Smooth muscle cell (in vitro differentiated cells): Measurements from ENCODE around the gene SZRD1. TPM values are rescaled to one million over a fixed set of nuclear protein-coding genes. Genes with fewer than 3 reads are reported as not detected.

Experiments used
- DNase-seq: peaks from one replicate; lab custom pipeline; 2025; ENCODE audit not compliant: unreplicated experiment; lab: John Stamatoyannopoulos, UW
- H2AFZ ChIP-seq: fragments of 200-600 bp; sonication (generic); 2 replicates; pipeline ENCODE4 v1.6.0; 2016; ENCODE audit warnings: antibody characterized with exemption, low read depth, mild to moderate bottlenecking
- H3F3A ChIP-seq: fragments of 200-600 bp; sonication (generic); 2 replicates; pipeline ENCODE4 v1.6.0; 2017; ENCODE audit warnings: antibody characterized with exemption, low read depth
- H3K27ac ChIP-seq: fragments of 200-600 bp; sonication (generic); 2 replicates; pipeline ENCODE4 v1.5.1; 2016; ENCODE audit warnings: low read depth, mild to moderate bottlenecking
- H3K27me3 ChIP-seq: fragments of 200-600 bp; sonication (generic); 2 replicates; pipeline ENCODE4 v1.6.1; 2016; ENCODE audit warnings: low read depth, mild to moderate bottlenecking
- H3K36me3 ChIP-seq: fragments of 200-600 bp; sonication (generic); 2 replicates; pipeline ENCODE4 v1.5.1; 2016; ENCODE audit warnings: low read depth
- H3K4me1 ChIP-seq: fragments of 200-600 bp; sonication (generic); 2 replicates; pipeline ENCODE4 v1.5.1; 2016; ENCODE audit warnings: low read depth
- H3K4me2 ChIP-seq: fragments of 200-600 bp; sonication (generic); 2 replicates; pipeline ENCODE4 v1.6.0; 2016; ENCODE audit warnings: mild to moderate bottlenecking
- H3K4me3 ChIP-seq: fragments of 200-600 bp; sonication (generic); 2 replicates; pipeline ENCODE4 v1.5.1; 2016; ENCODE audit warnings: mild to moderate bottlenecking
- H3K79me2 ChIP-seq: fragments of 200-600 bp; sonication (generic); 2 replicates; pipeline ENCODE4 v1.6.0; 2016; ENCODE audit warnings: low read depth, mild to moderate bottlenecking
- H3K9ac ChIP-seq: fragments of 200-600 bp; sonication (generic); 2 replicates; pipeline ENCODE4 v1.6.0; 2016; ENCODE audit warnings: low read depth
- H3K9me3 ChIP-seq: fragments of 200-600 bp; sonication (generic); replicated peaks from 2 replicates; pipeline ENCODE4 v1.5.1; 2016; ENCODE audit warnings: low read depth
- H4K20me1 ChIP-seq: fragments of 200-600 bp; sonication (generic); 2 replicates; pipeline ENCODE4 v1.6.0; 2016; ENCODE audit warnings: low read depth
- WGBS: methylation state at CpG from one replicate; pipeline ENCODE4 v1.1.7; 2016; ENCODE audit warnings: low lambda C conversion rate; 5-methylcytosine and 5-hydroxymethylcytosine counted together
- polyA plus RNA-seq: library from polyadenylated mRNA; unstranded; fragments of >200 nt; fragmentation: Nextera tagmentation; extraction: Ambion mirVana; gene quantifications from 2 replicates; pipeline ENCODE4 v1.2.1, GENCODE V29; 2016
- total RNA-seq: library from RNA; depleted of rRNA; stranded (reverse); fragments of >200 nt; gene quantifications from 2 replicates; pipeline ENCODE4 v1.2.3, GENCODE V29; 2014
- TF ChIP-seq, protein P1 (sequence below): fragments of 200-600 bp; sonication (generic); IDR thresholded peaks from 2 replicates; pipeline ENCODE4 v1.5.1; 2017; ENCODE audit warnings: borderline replicate concordance, mild to moderate bottlenecking, antibody characterized with exemption; ENCODE audit not compliant: insufficient read depth, poor library complexity, severe bottlenecking

The SZRD1 gene
- total and polyA plus RNA-seq, 2 experiments from 2014 or later: 45.3 to 56.4 TPM

- H3K9ac ChIP-seq: no peak overlapping the region
- no peak overlapping the region for H3K27ac ChIP-seq
- no peak overlapping the region for H3K4me2 ChIP-seq
- peaks cover 18% of the 10 kb centered on the region for H4K20me1 ChIP-seq
- WGBS: 95% methylated on average over 7 of the region's 7 CpGs
- peaks cover 3% of the 10 kb centered on the region for H3K36me3 ChIP-seq
- H3K4me3 ChIP-seq: peak overlapping the region; percentile 81
- H3F3A ChIP-seq: no peaks in the 10 kb centered on the region
- H3K79me2 ChIP-seq: peaks cover 37% of the 10 kb centered on the region
- no peaks in the 10 kb centered on the region for H3K9me3 ChIP-seq
- DNase-seq: no peak
- TF ChIP-seq, protein P1, sequence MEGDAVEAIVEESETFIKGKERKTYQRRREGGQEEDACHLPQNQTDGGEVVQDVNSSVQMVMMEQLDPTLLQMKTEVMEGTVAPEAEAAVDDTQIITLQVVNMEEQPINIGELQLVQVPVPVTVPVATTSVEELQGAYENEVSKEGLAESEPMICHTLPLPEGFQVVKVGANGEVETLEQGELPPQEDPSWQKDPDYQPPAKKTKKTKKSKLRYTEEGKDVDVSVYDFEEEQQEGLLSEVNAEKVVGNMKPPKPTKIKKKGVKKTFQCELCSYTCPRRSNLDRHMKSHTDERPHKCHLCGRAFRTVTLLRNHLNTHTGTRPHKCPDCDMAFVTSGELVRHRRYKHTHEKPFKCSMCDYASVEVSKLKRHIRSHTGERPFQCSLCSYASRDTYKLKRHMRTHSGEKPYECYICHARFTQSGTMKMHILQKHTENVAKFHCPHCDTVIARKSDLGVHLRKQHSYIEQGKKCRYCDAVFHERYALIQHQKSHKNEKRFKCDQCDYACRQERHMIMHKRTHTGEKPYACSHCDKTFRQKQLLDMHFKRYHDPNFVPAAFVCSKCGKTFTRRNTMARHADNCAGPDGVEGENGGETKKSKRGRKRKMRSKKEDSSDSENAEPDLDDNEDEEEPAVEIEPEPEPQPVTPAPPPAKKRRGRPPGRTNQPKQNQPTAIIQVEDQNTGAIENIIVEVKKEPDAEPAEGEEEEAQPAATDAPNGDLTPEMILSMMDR: no peak
- H3K4me1 ChIP-seq: peaks cover 4% of the 10 kb centered on the region
- H2AFZ ChIP-seq: no peak overlapping the region
- no peaks in the 10 kb centered on the region for H3K27me3 ChIP-seq
Measured at GRCh38 chr1:16442265-16442664, 75.2 kb downstream of the SZRD1 start.

GRCh38 chr1:16442941-16443340, 75.9 kb downstream of the SZRD1 start:
- Histone ChIP-seq H3K27ac (no peak overlapping the region), H3K79me2 (peaks cover 37% of the 10 kb centered on the region), H2AFZ (no peak overlapping the region), H3F3A (no peaks in the 10 kb centered on the region), H3K9ac (no peak overlapping the region), H4K20me1 (peaks cover 18% of the 10 kb centered on the region), H3K9me3 (no peaks in the 10 kb centered on the region), H3K4me2 (no peak overlapping the region), H3K4me3 (no peak overlapping the region), H3K4me1 (peaks cover 4% of the 10 kb centered on the region), H3K27me3 (no peaks in the 10 kb centered on the region), H3K36me3 (peaks cover 3% of the 10 kb centered on the region)
- DNase-seq: no peak
- 92% methylated on average over 2 of the region's 2 CpGs for WGBS
- TF ChIP-seq, protein P1: no peak

- no peak overlapping the region for H3K4me3 ChIP-seq
- no peak overlapping the region for H3K9ac ChIP-seq
- TF ChIP-seq, protein P1: no peak
- H3K79me2 ChIP-seq: peaks cover 37% of the 10 kb centered on the region
- H4K20me1 ChIP-seq: peaks cover 19% of the 10 kb centered on the region
- H3F3A ChIP-seq: no peaks in the 10 kb centered on the region
- no peak overlapping the region for H2AFZ ChIP-seq
- no peaks in the 10 kb centered on the region for H3K9me3 ChIP-seq
- peaks cover 3% of the 10 kb centered on the region for H3K36me3 ChIP-seq
- WGBS: 94% methylated on average over 14 of the region's 14 CpGs
- H3K4me1 ChIP-seq: peaks cover 4% of the 10 kb centered on the region
- no peak overlapping the region for H3K4me2 ChIP-seq
- no peak overlapping the region for H3K27ac ChIP-seq
- H3K27me3 ChIP-seq: no peaks in the 10 kb centered on the region
- DNase-seq: no peak
Measured at GRCh38 chr1:16443975-16444770, 77.1 kb downstream of the SZRD1 start.

DNA sequence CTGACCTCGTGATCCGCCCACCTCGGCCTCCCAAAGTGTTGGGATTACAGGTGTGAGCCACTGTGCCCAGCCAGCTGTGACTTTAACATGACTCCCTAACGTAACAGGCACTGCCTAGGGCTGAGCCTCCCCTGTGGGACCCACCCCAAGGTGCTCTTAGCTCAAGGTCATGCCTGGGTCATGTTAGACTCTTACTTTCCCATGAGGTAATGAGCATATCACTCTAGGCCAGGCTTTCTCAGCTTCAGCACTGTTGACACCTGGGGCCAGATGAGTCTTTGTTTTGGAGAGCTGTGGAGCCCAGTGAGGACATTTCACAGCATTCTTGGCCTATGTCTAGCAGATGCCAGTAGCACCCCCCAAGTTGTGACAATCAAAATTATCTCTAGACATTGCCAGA, 78.0 kb downstream of the SZRD1 start:
- Histone ChIP-seq H3K4me2 (no peak overlapping the region), H3K27me3 (no peaks in the 10 kb centered on the region), H3K4me3 (no peak overlapping the region), H3K9ac (no peak overlapping the region), H3K36me3 (peaks cover 3% of the 10 kb centered on the region), H3K4me1 (peaks cover 4% of the 10 kb centered on the region), H3F3A (no peaks in the 10 kb centered on the region), H2AFZ (no peak overlapping the region), H3K27ac (no peak overlapping the region), H3K79me2 (peaks cover 37% of the 10 kb centered on the region), H3K9me3 (no peaks in the 10 kb centered on the region), H4K20me1 (peaks cover 28% of the 10 kb centered on the region)
- no peak for DNase-seq
- TF ChIP-seq, protein P1: no peak
- WGBS: 94% methylated on average over 4 of the region's 4 CpGs
